DMS79 (cell line): ENCODE data around the gene PABPN1L.
A peak's percentile ranks its signal among the peaks of the same experiment; 100 is the strongest.

Experiments used
- DNase-seq: peaks from one replicate; lab custom pipeline; 2025; lab: John Stamatoyannopoulos, UW

Gene PABPN1L

DNA sequence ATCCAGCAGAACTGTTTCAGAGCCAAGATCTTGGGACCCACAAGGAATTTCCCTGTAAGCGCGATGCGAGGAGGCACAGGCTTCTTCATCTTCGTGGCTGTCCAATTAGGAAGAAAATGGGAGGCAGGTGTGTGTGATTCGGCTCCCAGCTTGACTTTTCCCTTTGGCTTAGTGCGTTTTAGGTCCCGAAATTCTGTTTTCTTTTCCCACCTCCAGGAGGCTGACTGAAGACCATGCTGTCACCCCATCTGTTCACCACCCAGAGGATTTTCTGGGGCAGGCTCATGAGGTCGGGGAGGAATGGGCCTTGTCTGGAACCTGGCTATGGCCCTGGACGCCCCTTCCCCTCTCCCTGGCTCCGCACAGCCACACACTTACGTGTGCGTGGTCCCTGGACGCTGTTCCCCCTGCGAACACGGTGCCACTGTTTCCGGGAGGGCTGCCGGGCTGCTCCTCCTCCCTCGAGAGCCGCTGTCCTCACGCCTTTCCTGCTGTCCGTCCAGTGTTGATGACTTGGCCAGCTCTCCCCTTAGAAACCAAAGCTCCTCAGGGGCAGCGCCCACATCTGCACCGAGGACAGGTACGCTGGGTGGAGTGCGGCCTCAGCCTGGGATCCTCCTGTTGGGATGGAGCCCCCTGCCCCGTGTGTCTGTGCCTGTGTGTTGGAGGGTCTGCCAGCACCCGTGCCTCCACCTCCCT is 2.7 kb upstream of the PABPN1L start:
- DNase-seq = no peak

DNA sequence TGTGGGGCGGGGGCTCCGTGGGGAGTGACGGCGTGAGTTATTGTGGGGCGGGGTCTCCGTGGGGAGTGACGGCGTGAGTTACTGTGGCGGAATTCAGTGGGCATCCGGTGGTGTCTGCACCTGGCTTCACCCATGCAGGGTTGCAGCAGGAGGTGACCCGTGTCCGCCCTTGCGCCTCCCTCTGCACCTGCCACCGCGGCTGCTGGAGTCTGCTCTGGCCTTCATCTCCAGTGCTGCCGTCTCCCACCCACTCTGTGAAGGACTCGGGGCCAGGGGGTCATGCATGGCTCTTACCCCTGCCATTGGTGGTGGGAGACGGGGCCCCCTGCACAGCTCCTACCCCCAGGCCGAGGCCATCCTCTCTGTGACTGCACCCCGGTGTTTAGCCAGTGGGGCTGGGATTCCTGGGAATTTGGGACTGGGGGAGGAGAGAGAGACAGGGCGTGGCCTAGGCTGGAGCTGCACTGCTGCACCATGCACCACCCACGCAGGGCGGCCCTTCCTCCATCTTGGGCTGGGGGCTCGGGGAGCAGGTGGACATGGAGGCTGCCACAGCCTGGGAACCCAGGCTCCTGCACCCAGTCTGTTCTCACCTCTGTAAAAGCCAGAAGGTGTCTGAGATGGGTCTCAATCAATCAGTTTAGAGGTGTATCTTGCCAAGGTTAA is 1.3 kb upstream of the PABPN1L start:
- no peak for DNase-seq

DNA sequence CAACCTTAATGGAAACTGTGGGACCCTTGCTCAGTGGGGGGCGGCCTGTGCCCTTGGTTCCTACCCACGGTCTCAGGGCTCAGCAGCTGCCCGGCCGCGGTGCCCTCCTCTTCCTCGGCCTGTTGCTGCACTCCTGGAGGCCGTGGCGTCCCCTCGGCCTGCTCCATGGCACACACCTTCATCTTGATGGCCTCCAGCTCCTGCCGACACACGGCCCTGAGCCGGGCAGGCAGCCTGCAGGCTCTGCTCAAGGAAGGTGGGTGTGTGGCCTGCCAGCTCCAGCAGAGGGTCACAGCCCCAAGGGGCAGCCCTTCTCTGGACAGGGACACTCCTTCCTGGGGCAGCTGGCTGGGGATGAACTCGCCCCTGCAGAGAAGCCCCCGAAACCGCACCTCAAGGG is 718 bp downstream of the PABPN1L start:
- DNase-seq = no peak

DNA sequence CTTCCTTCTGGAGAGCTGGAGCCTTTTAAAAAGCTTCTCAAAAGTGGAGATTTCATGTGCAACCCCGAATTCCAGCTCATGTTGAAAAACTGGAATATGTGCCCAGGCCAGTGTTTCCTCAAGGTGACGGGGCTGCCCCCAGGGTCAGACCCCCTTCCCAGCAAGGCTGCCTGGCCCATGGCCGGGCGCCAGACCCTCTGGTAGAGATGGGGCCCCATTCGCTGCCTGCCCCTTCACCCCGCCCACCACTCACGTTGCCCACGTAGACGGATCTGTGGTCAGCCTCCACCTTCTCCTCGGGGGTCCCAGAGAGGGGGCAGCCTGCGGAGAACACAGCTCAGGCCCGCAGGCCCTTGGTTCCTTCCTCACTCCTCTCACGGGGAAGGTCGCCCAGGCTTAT is 1.1 kb downstream of the PABPN1L start:
- DNase-seq = no peak

DNA sequence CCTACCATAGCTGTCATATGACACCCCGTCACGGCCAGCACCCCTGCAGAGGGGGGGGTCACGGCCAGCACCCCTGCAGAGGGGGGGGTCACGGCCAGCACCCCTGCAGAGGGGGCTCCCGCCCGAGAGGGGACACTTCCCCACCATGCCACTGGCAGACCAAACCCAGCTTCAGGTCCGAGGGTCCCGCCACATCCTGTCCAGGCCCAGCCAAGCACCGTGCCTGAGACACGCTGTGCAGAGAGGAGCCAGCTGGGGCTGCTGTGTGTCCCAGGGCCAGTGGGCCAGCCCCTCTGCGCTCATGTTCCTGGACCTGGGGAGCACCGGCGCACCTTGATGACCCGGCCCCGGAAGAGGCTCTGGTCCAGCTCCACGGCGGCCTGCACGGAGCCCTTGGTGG is 1.9 kb downstream of the PABPN1L start:
- DNase-seq = no peak

DNA sequence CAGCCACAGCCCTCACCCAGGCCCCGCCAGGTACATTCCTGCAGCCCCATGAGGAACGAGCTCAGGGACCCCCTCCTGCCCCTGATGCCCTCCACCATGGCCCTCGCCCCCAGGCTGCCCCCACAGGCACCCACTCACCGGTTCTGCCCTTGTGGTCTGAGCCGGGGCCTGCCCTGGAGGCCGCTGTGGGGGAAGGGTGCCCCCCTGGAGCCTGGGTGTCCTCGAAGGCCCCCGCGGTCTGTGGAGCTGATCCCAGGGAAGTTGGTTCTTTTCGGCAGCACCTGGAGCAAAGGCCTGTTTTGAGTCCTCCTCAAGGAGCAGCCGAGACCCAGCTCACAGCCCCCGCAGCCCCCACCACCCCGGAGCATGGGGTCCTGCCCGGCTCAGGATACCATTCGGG is 2.4 kb downstream of the PABPN1L start:
- no peak for DNase-seq

DNA sequence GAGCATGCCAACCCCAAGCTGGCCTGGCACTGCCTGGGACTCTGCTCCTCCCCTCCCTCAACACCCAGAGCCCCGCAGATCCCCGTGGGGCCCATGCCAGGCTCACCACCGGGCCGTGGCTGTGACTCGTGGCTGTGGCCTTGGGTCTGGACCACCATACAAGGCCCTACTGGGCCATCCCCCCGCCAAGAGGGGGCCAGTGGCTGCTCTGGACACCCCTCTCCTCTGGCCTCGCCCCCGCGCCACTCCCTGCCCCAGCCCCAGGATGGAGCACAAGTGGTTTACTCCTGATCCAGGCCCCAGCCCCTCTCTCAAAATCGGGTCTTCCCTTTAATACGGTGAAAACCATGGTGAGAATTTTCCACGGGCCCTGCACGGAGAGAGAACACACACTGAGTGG is 3.0 kb downstream of the PABPN1L start:
- no peak for DNase-seq

DNA sequence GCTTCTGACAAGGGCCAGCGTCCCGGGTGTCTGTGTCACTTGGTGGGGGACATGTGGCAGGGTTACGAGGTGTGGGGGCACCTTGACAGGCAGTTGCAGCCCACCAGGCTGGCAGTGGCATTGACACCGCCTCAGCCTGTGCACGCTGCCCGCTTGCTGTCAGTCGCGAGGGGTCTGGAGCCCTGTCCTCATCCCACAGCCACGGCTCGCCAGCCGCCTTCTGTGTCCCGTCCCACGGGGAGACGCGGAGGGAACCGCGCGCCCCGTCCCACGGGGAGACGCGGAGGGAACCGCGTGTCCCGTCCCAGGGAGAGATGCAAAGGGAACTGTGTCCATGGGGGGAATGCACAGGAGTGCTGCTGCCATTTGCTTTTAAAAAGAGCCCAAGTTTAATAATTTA is 3.5 kb downstream of the PABPN1L start:
- no peak for DNase-seq

DNA sequence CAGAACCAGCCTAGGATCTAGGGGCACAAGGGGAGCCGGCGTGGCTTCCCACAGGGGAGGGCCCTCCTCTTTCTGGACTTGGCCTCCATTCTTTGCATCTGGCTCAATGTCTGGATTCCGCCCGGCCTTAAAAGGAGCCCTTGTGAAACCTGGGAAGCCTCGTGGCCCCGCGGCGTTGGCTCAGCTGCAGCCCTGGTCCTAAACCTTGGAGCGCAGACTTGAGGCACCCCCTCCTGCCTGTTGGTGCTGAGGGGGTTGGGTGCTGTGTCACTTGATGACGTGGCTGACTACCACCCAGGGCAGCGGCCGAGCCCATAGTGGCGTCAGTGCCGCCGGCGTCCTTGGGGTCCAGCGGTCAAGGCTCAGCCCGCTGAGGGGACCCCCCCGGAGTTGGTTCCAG is 5.1 kb downstream of the PABPN1L start:
- DNase-seq = no peak

DNA sequence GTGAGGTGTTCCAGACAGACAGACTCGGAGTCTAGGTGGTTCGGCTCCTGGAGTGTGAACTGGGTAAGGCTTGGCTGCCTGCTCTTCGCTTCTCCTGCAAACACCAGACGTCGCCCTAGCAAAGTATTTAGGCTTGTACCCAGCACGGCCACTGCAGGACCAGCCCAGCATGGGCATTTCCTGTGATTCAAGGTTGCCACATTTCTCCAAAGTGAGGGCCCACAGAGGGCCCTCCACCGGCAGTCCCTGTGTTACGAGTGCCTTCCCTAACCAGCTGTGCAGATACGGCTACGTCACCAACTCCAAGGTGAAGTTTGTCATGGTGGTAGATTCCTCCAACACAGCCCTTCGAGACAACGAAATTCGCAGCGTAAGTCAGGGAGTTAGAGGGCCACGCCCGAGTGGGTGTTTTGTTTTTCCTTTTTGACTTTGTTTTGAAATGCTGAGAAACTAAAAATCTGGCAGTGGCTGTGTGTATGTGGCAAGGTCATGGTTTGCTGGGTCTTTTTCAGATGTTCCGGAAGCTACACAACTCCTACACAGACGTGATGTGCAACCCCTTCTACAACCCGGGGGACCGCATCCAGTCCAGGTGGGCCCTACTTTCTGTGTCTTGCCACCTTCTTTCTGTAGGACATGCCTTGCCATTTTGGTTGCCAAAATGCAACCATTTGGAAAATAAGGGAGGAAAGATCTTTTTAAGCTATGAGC is 6.9 kb downstream of the PABPN1L start:
- DNase-seq = no peak

DNA sequence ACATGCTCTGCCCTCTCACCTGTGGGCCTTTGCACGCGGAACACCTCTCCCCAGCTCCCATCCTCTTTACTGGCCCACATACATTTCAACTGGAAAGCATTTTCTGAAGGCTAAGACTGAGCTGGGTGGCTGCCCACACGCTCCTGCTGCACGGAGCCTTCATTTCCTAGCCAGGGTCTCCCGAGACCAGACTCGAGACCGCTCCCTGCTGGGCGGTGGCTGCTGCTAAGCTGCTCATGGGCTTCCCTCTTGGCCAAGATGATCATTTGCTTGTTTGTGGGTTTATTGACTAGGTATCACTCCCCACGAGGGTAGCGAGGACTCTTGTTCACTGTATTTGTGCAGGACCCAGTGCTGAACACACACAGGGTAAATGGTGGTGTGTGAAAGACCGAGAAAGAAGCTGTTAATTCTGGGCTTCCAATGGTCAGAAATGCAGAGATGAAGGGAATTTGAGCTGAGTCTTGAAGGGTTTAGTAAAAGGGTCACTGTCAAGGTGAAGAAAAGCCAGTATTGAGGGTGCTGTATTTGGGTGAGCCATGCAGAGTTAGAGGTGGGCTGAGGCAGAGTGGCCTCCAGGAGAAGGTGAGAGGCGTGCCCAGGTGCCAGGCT is 8.6 kb downstream of the PABPN1L start:
- no peak for DNase-seq

DNA sequence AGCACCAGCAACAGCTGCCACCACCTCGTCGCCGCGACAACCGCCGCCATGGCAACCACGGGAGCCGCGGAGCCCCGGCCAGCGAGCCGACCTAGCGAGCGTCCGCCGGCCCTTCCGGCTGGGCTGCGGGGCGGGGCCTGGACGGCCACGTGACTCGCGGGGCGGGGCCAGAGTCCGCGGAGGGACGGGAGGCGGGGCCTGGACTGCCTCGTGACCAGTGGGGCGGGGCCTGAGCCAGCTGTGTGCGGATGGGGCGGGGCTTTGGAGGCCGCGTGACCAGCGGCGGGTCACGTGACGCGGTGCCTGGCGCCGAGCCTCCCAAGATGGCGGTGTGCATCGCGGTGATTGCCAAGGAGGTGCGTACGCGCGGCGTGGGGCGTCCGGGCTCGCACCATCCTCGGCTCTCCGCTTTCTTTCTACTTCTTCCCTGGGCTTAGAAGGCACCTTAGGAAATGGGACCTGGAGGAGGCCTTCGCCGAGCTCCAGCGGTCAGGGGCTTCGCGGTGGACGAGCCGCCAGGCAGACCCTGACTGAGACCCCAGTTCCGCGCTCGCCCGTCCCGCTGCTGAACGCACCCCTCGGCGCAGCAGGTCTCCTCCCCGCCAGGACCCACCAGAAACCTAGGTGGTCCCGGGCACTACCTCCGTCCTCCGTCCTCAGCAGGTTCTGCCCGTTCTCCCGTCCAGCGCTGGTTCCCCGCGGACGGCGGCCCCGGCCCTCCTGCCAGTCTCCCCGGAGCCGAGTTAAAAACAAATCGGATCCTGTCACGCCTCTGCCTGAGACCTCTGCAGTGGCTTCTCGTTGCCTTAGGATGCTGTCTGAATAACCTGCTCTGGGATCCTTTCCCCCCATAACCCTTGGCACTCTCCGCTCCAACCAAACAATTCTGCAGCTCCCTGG is 9.4 kb downstream of the PABPN1L start, which contains the start of the genes GALNS and TRAPPC2L:
TSS of gene GALNS (minus strand) at position 120 of the 900 bp plus-strand sequence. CDS start at position 50, 70 bp downstream.
TSS of gene TRAPPC2L (plus strand) at position 300 of the 900 bp plus-strand sequence. CDS start at position 324, 24 bp downstream.
- peak; percentile 60 for DNase-seq

DNA sequence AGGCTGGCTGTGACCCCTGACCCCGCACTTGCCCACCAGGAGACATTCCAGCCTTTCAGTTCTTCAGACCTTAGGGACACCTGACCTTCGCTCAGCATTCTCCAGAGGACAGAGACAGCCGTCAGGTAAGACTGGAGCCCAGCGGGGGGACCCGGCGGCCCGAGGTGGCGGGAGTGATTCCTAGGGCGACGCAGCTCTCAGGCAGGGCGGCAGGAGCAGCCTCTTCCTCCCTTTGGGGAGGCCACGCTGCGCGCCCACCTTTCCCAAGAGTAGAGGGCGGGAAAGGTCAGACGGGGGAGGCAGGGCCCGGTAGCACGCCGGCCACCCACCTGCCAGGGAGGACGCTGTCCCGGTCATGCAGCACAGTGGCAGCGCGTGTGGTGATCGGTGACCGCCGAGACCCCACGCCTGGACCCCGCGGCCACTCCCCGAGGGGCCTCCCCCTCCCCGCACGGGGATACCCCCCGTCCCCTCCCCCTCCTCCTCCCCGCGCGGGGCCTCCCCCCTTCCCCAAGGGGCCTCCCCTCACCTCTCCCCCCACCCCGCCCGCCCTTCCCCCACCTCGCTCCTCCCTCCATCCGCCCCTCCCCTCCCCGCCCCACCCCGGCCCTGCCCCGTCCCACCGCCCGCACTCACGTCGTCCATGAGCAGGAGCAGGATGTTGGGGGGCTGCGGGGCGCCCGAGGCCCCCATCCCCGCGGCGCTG is 10.2 kb downstream of the PABPN1L start:
- no peak for DNase-seq

DNA sequence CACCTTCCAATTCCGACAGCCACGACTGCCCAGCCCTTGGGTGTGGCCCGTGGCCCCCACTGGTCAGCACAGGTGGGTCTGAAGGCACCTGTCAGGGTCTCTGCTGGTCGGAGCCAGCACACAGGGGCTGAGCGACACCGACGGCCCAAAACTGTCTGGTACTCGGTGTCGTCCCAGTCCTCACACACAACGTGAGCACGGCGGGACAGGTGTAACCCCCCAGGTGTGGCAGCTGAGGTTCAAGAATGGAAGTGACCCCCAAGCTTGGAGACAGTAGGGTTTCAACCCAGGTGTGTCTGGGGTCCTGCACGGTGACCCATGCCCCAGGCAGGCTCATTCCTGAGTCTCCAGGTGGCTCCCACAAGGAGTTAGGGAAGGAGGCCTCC is 10.7 kb downstream of the PABPN1L start:
- no peak for DNase-seq

DNA sequence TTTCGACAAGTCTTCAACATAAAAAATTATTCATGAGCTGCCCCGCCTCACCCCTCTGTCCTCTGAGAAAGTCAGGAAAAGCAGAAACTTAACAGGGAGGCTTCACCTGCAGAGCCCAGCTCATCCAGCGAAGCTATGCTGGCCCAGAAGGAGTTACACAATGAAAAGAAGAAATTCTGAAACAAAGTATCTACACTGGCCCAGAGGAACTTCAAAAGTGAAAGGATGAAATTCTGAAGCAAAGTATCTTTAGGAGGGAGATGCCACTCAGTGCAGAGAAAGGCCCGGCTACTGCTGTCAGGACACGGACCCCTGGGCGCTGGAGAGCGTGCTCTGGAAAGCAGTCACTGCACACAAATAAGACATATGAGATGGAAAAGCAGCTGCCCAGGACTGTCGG is 11.3 kb downstream of the PABPN1L start:
- no peak for DNase-seq

DNA sequence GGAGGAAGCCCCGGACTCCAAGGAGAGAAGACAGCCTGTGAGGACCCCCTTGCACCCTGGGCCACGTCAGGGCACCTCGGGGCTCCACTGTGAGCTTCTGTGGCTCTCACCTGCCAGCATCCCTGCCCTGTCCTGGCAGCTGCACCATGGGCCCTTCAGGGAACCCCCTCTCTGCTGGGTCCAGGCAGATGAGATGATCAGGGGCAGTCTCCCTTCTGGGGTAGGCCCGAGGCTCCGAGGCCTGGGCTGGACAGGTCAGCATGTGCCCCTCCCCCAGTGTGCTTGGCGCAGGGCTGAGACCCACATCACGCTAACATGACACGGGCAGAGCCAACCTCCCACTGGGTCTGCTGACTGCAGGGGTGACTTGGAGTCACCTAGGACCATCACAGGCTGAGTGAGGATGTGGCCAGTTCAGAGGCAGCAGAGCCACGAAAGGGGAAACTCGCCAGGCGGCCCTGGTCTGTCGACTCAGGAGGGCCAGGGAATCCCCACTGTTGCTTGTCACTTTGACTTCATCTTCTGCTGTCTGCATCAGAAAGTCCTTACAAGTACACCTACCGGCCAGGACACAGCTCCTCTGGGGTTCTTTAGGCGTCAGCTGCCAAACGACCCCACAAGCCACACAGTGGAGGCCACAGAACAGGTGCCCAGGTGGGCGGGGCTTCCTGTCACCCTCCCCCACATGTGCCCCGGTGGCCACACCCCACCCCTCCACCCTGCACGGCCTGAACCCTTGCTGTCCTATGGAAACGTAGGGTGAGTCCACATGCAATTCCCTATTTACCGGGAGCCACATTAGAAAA is 12.0 kb downstream of the PABPN1L start:
- DNase-seq = no peak

DNA sequence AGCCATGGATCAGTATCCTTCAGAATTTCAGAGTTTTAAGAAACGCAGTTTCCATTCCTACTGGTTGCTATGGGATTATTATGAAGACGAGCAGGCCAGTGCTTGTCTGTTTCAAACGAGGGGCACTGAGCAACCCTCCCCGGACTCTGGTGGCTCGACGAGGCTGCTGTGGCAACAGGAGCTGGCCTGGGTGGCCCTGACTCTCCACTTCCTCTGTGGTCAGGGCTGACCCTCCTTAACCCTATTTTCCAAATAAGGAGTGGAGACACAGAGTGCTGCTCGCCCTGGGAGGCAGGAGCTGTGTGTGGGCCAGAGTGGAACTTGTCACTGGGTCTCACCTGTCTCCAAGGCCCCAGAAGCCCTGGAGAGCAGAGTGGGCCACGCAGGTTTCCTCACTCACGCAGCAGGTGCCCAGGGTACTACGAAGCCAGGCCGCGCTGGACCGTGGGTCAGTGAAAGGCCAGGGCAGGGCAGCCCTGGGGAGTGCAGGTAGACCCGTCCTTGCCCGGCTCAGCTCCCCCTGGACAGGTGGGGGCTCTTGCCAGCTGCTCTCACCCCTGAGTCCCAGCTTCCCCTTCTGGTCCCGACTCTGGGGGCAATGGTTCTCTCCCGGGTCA is 13.0 kb downstream of the PABPN1L start:
- DNase-seq = no peak

DNA sequence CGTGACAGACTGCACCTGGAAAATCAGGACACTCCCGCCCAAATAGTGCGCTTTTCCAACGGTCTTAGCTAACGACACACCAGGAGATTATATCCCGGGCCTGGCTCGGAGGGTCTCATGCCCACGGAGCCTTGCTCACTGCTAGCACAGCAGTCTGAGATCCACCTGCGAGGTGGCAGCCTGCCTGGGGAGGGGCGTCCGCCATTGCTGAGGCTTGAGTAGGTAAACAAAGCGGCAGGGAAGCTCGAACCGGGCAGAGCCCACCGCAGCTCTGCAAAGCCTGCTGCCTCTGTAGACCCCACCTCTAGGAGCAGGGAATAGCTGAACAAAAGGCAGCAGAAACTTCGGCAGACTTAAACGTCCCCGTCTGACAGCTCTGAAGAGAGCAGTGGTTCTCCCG is 14.8 kb downstream of the PABPN1L start:
- DNase-seq = no peak

DNA sequence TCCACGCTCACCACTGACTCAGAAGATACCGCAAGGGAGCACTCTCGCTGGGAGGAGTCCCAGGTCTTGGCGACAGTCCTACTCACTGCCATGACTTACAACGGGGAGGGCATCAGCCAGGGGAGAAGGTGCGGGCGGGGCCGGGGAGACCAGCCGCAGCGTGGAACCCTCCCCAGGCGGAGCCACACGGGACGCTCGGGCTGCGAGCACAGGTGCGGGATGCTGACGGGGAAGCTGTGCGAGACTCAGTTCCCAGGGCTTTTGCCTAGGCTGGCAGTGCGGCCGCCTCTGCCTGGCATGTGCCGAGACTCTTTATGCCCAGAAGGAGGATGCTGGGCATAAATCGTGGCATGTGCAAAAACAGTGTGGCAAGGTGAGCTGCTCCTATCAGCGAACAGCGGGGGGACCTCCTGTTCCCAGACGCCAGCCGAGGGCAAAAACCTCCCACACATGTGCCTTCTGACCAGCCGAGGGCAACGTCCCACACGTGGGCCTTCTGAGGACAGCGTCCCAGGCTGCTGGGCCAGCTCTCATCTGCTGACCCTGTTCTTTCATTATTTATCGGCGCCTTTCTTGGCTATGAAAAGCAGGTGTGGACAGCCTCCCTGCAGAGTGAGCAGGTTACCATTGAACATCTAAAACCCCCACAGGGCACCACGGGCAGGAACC is 15.8 kb downstream of the PABPN1L start:
- no peak for DNase-seq
